IMR-90 (cell line): ENCODE measurements around the gene CCNK.

Experiments used
- CEBPB ChIP-seq: IDR thresholded peaks from 2 replicates; pipeline ENCODE4 v1.6.1; 2012; ENCODE audit warnings: low read depth, low read length, improper control_type of control experiment
- CHD1 ChIP-seq: IDR thresholded peaks from 2 replicates; pipeline ENCODE4 v1.6.1; 2012; ENCODE audit warnings: low read depth, low read length, improper control_type of control experiment
- CTCF ChIP-seq: conservative IDR thresholded peaks from 2 replicates; pipeline ENCODE4 v1.5.1; 2012; ENCODE audit warnings: mild to moderate bottlenecking, low read depth, low read length, improper control_type of control experiment
- ELK1 ChIP-seq: fragments of 150-350 bp; IDR thresholded peaks from 2 replicates; pipeline ENCODE4 v1.6.1; 2016; ENCODE audit warnings: low read depth, mild to moderate bottlenecking, low read length, moderate library complexity, borderline replicate concordance
- FOS ChIP-seq: fragments of 150-350 bp; IDR thresholded peaks from 2 replicates; pipeline ENCODE4 v1.6.1; 2016; ENCODE audit warnings: low read depth, low read length
- MAFK ChIP-seq: IDR thresholded peaks from 2 replicates; pipeline ENCODE4 v1.6.1; 2012; ENCODE audit warnings: low read depth, low read length, improper control_type of control experiment
- MAZ ChIP-seq: IDR thresholded peaks from 2 replicates; pipeline ENCODE4 v1.6.1; 2012; ENCODE audit warnings: low read depth, mild to moderate bottlenecking, low read length, improper control_type of control experiment, moderate library complexity, borderline replicate concordance
- MXI1 ChIP-seq: IDR thresholded peaks from 2 replicates; pipeline ENCODE4 v1.6.1; 2012; ENCODE audit warnings: low read depth, mild to moderate bottlenecking, low read length, moderate library complexity, borderline replicate concordance
- POLR2A ChIP-seq: IDR thresholded peaks from 2 replicates; pipeline ENCODE4 v1.6.1; 2012; ENCODE audit warnings: mild to moderate bottlenecking, low read depth, low read length
- RAD21 ChIP-seq: IDR thresholded peaks from 2 replicates; pipeline ENCODE4 v1.6.1; 2012; ENCODE audit warnings: low read length, improper control_type of control experiment
- RCOR1 ChIP-seq: IDR thresholded peaks from 2 replicates; pipeline ENCODE4 v1.6.1; 2012; ENCODE audit warnings: mild to moderate bottlenecking, low read length, improper control_type of control experiment; ENCODE audit not compliant: insufficient replicate concordance
- SMC3 ChIP-seq: fragments of 150-350 bp; IDR thresholded peaks from 2 replicates; pipeline ENCODE4 v1.6.1; 2016; ENCODE audit warnings: low read depth, mild to moderate bottlenecking, antibody characterized with exemption, low read length, moderate library complexity
- USF2 ChIP-seq: fragments of 150-350 bp; IDR thresholded peaks from 2 replicates; pipeline ENCODE4 v1.6.1; 2017; ENCODE audit warnings: mild to moderate bottlenecking, antibody characterized with exemption, low read length, low read depth

DNA sequence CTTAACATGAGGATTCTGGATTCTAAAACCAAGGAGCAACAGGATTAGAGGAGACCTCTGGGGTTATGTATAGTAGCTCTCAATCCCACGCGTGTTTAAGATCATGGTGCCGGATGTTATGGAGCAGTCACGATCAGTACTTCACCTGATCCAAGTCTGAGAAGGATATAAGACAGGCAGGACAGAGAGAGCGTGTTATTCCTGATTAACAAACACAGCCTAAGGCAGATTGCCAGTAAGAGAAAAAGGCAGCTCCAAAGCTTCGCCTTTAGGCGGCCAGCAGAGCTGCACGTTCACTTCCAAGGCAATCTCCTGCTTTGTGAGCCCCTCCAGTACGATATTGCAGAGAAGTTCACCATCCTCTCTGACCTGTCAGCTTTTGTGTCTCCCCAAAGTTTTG is 6.0 kb upstream of the CCNK start:
- TF ChIP-seq CTCF (no peak), CHD1 (no peak), MXI1 (no peak), RCOR1 (no peak), POLR2A (no peak), MAFK (no peak), RAD21 (no peak), USF2 (no peak), SMC3 (no peak), ELK1 (no peak), FOS (no peak), MAZ (no peak), CEBPB (no peak)
